Sigmoid colon (tissue), 7 donors: ENCODE measurements around the gene NEURL1. TPM values are rescaled to one million over a fixed set of nuclear protein-coding genes. Genes with fewer than 3 reads are reported as not detected.
A peak's percentile ranks its signal among the peaks of the same experiment; 100 is the strongest.

ENCODE experiments used
- DNase-seq: peaks from one replicate; pipeline ENCODE4 v3.0.0-alpha.2; 2019
- H3K27ac ChIP-seq, 4 donors: fragments of 200-600 bp; sonication (generic); one replicate each; pipeline ENCODE4 v1.5.1; 2016 to 2019; ENCODE audit warnings: mild to moderate bottlenecking in 1 of 4
- H3K27me3 ChIP-seq, 3 donors: fragments of 200-600 bp; sonication (generic); one replicate each; pipeline ENCODE4 v1.5.1; 2019; ENCODE audit warnings: mild to moderate bottlenecking in 1 of 3
- H3K36me3 ChIP-seq, 4 donors: fragments of 200-600 bp; sonication (generic); one replicate each; pipeline ENCODE4 v1.5.1; 2016 to 2019
- H3K4me1 ChIP-seq, 4 donors: fragments of 200-600 bp; sonication (generic); one replicate each; pipeline ENCODE4 v1.5.1; 2017 to 2019
- H3K4me3 ChIP-seq, 4 donors: fragments of 200-600 bp; sonication (generic); one replicate each; pipeline ENCODE4 v1.5.1; 2017 to 2019; ENCODE audit warnings: mild to moderate bottlenecking in 2 of 4, moderate library complexity in 1 of 4
- H3K9me3 ChIP-seq, 4 donors: fragments of 200-600 bp in 3 of 4; sonication (generic) in 3 of 4; one replicate each; pipeline versions ENCODE4 v1.5.1 to v1.6.1; 2013 to 2019
- EP300 ChIP-seq, 4 donors: sonication (generic); formaldehyde crosslinking; IDR thresholded peaks; one replicate each; pipeline ENCODE4 v1.6.1; 2017; ENCODE audit warnings: antibody characterized with exemption in 4 of 4
- POLR2A ChIP-seq, 2 donors: fragments of 450-650 bp; IDR thresholded peaks; one replicate each; pipeline ENCODE4 v1.6.1; 2016; ENCODE audit warnings: antibody characterized with exemption in 2 of 2, mild to moderate bottlenecking in 2 of 2, moderate library complexity in 2 of 2
- POLR2AphosphoS5 ChIP-seq, 4 donors: sonication (generic); formaldehyde crosslinking; IDR thresholded peaks; one replicate each; pipeline ENCODE4 v1.6.1; 2017; ENCODE audit warnings: antibody characterized with exemption in 4 of 4
- WGBS, 2 donors: extraction: QIAGEN DNeasy Blood & Tissue Kit; methylation state at CpG; one replicate each; pipeline ENCODE4 v1.1.7; 2013; 5-methylcytosine and 5-hydroxymethylcytosine counted together
- intact Hi-C: fragments of 100-400 bp; cut with DNase I; formaldehyde crosslinking; loops from one replicate; pipeline ENCODE4 v1.15.1; 2023
- polyA plus RNA-seq, 3 donors: library from polyadenylated mRNA; stranded (reverse); fragments of 200-250 nt; gene quantifications; one replicate each; pipeline ENCODE4 v1.2.3, GENCODE V29; 2013
- total RNA-seq, 4 donors: library from RNA; depleted of rRNA; stranded (reverse); fragments of >200 nt; gene quantifications; one replicate each; pipeline ENCODE4 v1.1.0, GENCODE V29; 2016
- TF ChIP-seq, protein P1 (sequence below), 4 experiments: fragments of 450-650 bp in 3 of 4; fragments of 200-600 bp in 1 of 4; IDR thresholded peaks; one replicate each; pipeline ENCODE4 v1.5.1; 2016 to 2019; ENCODE audit warnings: antibody characterized with exemption in 4 of 4, mild to moderate bottlenecking in 3 of 4, moderate library complexity in 2 of 4
- donor health status: healthy with polysubstance abuse.
- donor health status: Bipolar disorder and iron deficiency.
- donor health status: healthy.

Gene NEURL1
- total and polyA plus RNA-seq, 7 donors, result 0.41 to 54.1 (median 15.3) TPM; not detected in 1

DNA sequence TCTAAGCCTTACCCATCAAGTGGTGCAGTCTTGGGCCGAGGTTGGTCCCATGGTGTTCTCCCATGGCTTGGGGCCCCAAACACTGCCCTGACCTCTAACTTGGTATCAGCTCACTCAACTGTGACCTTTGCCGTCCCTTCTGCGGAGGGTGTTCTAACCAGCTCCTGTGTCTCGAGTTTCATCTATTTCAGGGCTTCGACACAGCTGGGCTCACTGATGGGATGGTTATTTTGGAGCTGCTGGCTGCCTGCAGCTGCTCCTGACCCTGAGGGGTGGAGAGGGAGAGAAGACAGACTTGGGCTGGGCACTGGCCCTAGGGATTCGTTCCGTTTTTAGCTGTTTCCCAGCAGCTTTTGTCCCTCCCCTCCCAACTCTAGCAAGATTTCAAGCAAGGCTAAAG lies 86.9 kb downstream of the NEURL1 start:
- H3K27me3 ChIP-seq, result peaks cover 12 to 56% (median 20%) of the 10 kb centered on the region in 3 donors
- intact Hi-C loops, result no loop called here
- DNase-seq, result no peak
- no peak for TF ChIP-seq POLR2A (IDR thresholded peaks at IDR 0.05)
- TF ChIP-seq EP300 (IDR thresholded peaks at IDR 0.05), result no peak
- TF ChIP-seq, protein P1, sequence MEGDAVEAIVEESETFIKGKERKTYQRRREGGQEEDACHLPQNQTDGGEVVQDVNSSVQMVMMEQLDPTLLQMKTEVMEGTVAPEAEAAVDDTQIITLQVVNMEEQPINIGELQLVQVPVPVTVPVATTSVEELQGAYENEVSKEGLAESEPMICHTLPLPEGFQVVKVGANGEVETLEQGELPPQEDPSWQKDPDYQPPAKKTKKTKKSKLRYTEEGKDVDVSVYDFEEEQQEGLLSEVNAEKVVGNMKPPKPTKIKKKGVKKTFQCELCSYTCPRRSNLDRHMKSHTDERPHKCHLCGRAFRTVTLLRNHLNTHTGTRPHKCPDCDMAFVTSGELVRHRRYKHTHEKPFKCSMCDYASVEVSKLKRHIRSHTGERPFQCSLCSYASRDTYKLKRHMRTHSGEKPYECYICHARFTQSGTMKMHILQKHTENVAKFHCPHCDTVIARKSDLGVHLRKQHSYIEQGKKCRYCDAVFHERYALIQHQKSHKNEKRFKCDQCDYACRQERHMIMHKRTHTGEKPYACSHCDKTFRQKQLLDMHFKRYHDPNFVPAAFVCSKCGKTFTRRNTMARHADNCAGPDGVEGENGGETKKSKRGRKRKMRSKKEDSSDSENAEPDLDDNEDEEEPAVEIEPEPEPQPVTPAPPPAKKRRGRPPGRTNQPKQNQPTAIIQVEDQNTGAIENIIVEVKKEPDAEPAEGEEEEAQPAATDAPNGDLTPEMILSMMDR (IDR thresholded peaks at IDR 0.05), result no peak
- TF ChIP-seq POLR2AphosphoS5 (IDR thresholded peaks at IDR 0.05), result no peak
- H3K4me1 ChIP-seq, result peaks cover 0 to 14% (median 9%) of the 10 kb centered on the region in 4 donors
- H3K36me3 ChIP-seq, result no peaks in the 10 kb centered on the region
- WGBS, 2 donors, result 76 to 82% methylated on average over 7 of the region's 7 CpGs
- H3K27ac ChIP-seq, result no peak overlapping the region
- H3K9me3 ChIP-seq, result no peaks in the 10 kb centered on the region
- H3K4me3 ChIP-seq, result no peak overlapping the region

- H3K36me3 ChIP-seq, result no peaks in the 10 kb centered on the region
- intact Hi-C loops, result no loop called here
- H3K9me3 ChIP-seq, result no peaks in the 10 kb centered on the region
- no peak overlapping the region for H3K4me3 ChIP-seq
- no peak overlapping the region for H3K27ac ChIP-seq
- TF ChIP-seq POLR2A (IDR thresholded peaks at IDR 0.05) (no peak), EP300 (IDR thresholded peaks at IDR 0.05) (no peak), POLR2AphosphoS5 (IDR thresholded peaks at IDR 0.05) (no peak)
- TF ChIP-seq, protein P1 (IDR thresholded peaks at IDR 0.05), result no peak
- no peak for DNase-seq
- H3K4me1 ChIP-seq, result peaks cover 0 to 7% (median 3%) of the 10 kb centered on the region in 4 donors
- H3K27me3 ChIP-seq, result peaks cover 12 to 56% (median 20%) of the 10 kb centered on the region in 3 donors
Measured at GRCh38 chr10:103581499-103581898, 88.0 kb downstream of the NEURL1 start.

- H3K4me3 ChIP-seq, result no peak overlapping the region
- TF ChIP-seq EP300 (IDR thresholded peaks at IDR 0.05) (no peak), POLR2AphosphoS5 (IDR thresholded peaks at IDR 0.05) (no peak), POLR2A (IDR thresholded peaks at IDR 0.05) (no peak)
- TF ChIP-seq, protein P1 (IDR thresholded peaks at IDR 0.05), result no peak
- intact Hi-C loops, result no loop called here
Measured at GRCh38 chr10:103582331-103583123, 89.0 kb downstream of the NEURL1 start.

DNA sequence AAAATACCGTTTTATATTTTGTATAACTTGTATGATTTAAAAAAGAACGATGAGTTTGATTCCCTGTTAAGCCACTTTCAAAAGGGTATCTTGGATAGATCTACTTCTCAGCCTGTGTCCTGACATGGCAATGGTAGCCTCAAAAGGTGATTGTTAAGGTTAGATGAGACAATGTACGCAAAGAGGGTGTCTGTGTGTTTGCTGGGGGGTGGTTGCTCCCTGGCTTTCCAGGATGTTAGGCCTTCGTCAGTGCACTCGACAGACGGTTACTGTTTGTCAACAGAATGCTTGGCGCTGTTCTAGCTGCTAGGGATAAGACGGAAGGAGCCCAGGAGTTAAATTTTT lies 90.3 kb downstream of the NEURL1 start:
- peaks cover 0 to 15% (median 0%) of the 10 kb centered on the region in 4 donors for H3K36me3 ChIP-seq
- DNase-seq, result no peak
- intact Hi-C loops, result no loop called here
- H3K27me3 ChIP-seq, result peaks cover 12 to 49% (median 20%) of the 10 kb centered on the region in 3 donors
- no peaks in the 10 kb centered on the region for H3K9me3 ChIP-seq
- TF ChIP-seq, protein P1 (IDR thresholded peaks at IDR 0.05), result no peak
- TF ChIP-seq POLR2AphosphoS5 (IDR thresholded peaks at IDR 0.05), result no peak
- no peak for TF ChIP-seq POLR2A (IDR thresholded peaks at IDR 0.05)
- TF ChIP-seq EP300 (IDR thresholded peaks at IDR 0.05), result no peak
- no peak overlapping the region for H3K27ac ChIP-seq
- peaks cover 0 to 7% (median 3%) of the 10 kb centered on the region in 4 donors for H3K4me1 ChIP-seq
- H3K4me3 ChIP-seq, result peak overlapping the region in 2 of 4 donors; percentile 34 to 37
- WGBS, 2 donors, result 54 to 69% methylated on average over 8 of the region's 8 CpGs

More at GRCh38 chr10:103582331-103583123, 89.0 kb downstream of the NEURL1 start:
- no peak for DNase-seq
- peaks cover 12 to 56% (median 20%) of the 10 kb centered on the region in 3 donors for H3K27me3 ChIP-seq
- H3K9me3 ChIP-seq, result no peaks in the 10 kb centered on the region
- H3K4me1 ChIP-seq, result peaks cover 0 to 7% (median 3%) of the 10 kb centered on the region in 4 donors
- WGBS, 2 donors, result 67 to 86% methylated on average over 13 of the region's 13 CpGs
- H3K27ac ChIP-seq, result no peak overlapping the region
- peaks cover 0 to 5% (median 0%) of the 10 kb centered on the region in 4 donors for H3K36me3 ChIP-seq
